ENCODE measurements around the gene NKAIN2.
"Not testable (repeated sequence)": the region's sequence is repeated elsewhere in the genome, so short reads cannot be mapped to it uniquely, and the experiment has no call there.

The NKAIN2 gene

DNA sequence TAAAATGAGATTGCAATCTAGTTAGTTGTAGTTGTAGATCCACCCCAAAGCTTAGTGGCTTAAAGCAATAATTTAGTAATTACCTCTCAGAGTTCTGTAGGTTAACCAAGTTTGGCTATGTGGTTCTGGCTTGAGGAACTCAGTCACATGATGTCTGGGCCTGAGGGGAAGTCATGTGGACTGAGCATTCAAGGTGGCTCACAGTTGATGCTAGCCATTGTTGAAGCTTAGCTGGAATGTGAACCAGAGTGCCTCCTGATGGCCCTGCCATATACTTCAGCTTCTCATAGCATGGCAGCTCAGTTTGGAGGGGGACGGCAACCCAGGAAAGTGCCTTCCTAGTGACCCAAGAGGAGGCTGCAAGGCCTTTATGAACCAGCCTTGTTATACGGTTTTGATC, 895.4 kb downstream of the NKAIN2 start:
- H3K4me3 ChIP-seq (ENCODE audit: low read depth, low read length) = no peak overlapping the region
- DNase-seq (ENCODE audit: low read depth) = no peak
- TF ChIP-seq, protein P1, sequence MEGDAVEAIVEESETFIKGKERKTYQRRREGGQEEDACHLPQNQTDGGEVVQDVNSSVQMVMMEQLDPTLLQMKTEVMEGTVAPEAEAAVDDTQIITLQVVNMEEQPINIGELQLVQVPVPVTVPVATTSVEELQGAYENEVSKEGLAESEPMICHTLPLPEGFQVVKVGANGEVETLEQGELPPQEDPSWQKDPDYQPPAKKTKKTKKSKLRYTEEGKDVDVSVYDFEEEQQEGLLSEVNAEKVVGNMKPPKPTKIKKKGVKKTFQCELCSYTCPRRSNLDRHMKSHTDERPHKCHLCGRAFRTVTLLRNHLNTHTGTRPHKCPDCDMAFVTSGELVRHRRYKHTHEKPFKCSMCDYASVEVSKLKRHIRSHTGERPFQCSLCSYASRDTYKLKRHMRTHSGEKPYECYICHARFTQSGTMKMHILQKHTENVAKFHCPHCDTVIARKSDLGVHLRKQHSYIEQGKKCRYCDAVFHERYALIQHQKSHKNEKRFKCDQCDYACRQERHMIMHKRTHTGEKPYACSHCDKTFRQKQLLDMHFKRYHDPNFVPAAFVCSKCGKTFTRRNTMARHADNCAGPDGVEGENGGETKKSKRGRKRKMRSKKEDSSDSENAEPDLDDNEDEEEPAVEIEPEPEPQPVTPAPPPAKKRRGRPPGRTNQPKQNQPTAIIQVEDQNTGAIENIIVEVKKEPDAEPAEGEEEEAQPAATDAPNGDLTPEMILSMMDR (IDR thresholded peaks at IDR 0.05; ENCODE audit: low read depth, low read length, missing control alignments) = no peak

DNA sequence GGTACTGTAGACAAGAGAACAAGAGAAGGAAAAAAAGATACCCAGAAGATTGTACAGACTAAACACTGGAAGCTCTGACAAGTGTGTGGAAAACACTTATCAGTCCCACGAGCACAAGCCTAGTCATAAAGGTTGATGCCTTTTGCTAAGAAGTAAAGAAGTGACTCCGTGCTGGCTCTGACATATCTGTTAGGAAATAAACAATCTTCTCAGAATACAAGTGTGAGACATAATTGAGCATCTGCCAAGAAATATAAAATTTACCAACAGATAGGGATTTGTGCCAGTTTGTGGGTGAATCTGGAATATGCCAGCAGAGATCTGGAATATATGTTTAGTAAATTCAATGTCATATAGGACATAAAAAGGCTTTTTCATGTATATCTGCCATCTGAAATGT, 899.9 kb downstream of the NKAIN2 start:
- DNase-seq (ENCODE audit: low read depth) = no peak
- TF ChIP-seq, protein P1 (IDR thresholded peaks at IDR 0.05; ENCODE audit: low read depth, low read length, missing control alignments) = no peak
- H3K4me3 ChIP-seq (ENCODE audit: low read depth, low read length) = no peak overlapping the region

DNA sequence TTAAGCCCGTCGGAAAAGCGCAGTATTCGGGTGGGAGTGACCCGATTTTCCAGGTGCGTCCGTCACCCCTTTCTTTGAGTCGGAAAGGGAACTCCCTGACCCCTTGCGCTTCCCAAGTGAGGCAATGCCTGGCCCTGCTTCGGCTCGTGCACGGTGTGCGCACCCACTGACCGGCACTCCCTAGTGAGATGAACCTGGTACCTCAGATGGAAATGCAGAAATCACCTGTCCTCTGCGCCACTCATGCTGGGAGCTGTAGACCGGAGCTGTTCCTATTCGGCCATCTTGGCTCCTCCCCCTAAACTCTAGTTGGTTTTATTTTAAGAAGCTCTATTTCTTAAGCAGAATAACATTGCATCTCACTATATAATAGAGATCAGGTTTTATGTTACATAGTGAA, 908.9 kb downstream of the NKAIN2 start:
- H3K4me3 ChIP-seq (ENCODE audit: low read depth, low read length) = not testable (repeated sequence)

DNA sequence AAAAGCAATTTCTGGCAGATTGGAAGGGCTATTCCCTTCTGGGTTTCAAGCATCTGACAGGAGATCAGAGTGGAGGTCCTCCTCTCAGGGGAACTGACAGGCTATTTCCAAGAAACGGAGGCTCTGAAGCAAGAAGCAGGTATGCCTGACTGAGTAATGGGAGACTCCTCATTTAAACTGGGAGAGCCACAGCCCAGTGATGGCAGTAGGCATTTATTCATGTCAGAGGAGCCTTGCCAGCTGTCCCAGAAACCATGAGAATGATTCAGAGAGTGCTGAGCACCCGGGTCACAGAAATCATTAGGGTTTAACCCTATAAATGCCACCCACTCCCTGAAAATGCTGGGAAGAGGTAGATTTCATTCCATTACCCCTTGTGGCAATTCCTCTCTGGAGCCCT, 911.1 kb downstream of the NKAIN2 start:
- no peak overlapping the region for H3K4me3 ChIP-seq (ENCODE audit: low read depth, low read length)
- DNase-seq (ENCODE audit: low read depth) = no peak
- TF ChIP-seq, protein P1 (IDR thresholded peaks at IDR 0.05; ENCODE audit: low read depth, low read length, missing control alignments) = no peak

More for the DNA sequence above, 908.9 kb downstream of the NKAIN2 start:
- DNase-seq (ENCODE audit: low read depth) = not testable (repeated sequence)

DNA sequence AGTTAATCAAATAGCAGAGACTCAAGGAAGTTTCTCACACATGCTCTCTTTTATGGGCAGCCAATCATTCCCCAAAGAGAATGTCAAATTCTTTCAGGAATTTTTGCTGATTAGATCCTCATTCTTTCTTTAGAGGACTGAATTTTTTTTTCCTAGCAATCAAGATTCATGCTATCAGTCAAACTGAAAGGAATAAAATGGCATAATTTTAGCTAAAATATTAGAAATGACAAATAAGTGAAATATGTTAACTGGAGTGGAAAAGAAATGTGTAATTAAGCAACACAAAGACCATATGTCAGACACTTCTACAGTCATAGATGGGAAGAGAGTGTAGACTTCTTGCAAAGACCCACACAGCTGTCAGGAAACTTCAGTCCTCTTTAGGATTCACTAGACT, 916.2 kb downstream of the NKAIN2 start:
- TF ChIP-seq, protein P1 (IDR thresholded peaks at IDR 0.05; ENCODE audit: low read depth, low read length, missing control alignments) = no peak
- no peak overlapping the region for H3K4me3 ChIP-seq (ENCODE audit: low read depth, low read length)
- DNase-seq (ENCODE audit: low read depth) = no peak

DNA sequence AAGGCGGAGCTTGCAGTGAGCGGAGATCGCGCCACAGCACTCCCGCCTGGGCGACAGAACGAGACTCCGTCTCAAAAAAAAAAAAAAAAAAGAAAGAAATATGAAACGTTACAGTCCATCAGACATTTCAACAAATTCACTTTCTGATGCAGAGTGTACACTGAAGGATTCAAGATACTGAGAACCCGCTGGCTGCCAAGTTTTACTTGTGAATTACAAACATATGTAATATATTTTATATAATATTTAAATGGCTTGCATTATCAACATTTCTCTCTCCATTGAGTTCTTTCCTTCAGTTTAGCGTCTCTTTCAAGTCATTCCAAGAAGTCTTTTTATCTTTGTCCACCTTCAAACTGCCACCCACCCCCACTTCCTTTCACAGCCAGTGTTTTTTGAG, 917.7 kb downstream of the NKAIN2 start:
- TF ChIP-seq, protein P1 (IDR thresholded peaks at IDR 0.05; ENCODE audit: low read depth, low read length, missing control alignments) = no peak
- no peak overlapping the region for H3K4me3 ChIP-seq (ENCODE audit: low read depth, low read length)
- no peak for DNase-seq (ENCODE audit: low read depth)

DNA sequence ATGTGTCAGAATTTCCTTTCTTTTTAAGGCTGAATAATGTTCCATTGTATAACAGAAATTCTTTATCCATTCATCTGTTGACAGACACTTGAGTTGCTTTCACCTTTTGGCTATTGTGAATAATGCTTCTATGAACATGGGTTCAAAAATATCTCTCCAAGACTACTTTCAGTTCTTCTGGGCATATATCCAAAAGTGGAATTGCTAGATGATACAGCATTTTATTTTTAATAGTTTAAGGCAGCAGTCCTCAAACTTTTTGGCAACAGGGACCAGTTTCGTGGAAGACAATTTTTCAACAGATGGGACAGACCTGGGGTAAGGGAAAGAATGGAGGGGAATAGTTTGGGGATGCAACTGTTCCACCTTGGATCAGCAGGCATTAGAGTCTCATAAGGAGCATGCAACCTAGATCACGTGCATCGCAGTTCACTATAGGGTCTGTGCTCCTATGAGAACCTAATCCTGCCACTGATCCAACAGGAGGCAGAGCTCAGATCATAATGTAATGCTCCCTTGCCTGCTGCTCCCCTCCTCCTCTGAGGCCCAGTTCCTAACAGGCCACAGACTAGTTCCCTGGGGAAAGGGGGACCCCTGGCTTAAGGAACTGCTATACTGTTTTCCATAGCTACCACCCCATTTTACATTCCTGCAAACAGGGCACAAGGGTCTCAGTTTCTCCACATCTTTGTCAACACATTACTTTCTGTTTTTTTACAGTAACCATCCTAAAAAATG, 918.6 kb downstream of the NKAIN2 start:
- H3K4me3 ChIP-seq (ENCODE audit: low read depth, low read length) = no peak overlapping the region
- TF ChIP-seq, protein P1 (IDR thresholded peaks at IDR 0.05; ENCODE audit: low read depth, low read length, missing control alignments) = no peak
- no peak for DNase-seq (ENCODE audit: low read depth)
